RWPE1 (cell line): ENCODE results near the gene ABCF3.
A peak's percentile ranks its signal among the peaks of the same experiment; 100 is the strongest.

Experiments used
- CTCF ChIA-PET: fragments of 350-600 bp; sonication (Branson Sonifier 250); formaldehyde crosslinking; extraction: SDS; loops from one replicate; lab custom pipeline; 2021; lab: Yijun Ruan, JAX
- POLR2A ChIA-PET: fragments of 400-600 bp; formaldehyde crosslinking; extraction: SDS; loops from one replicate; lab custom pipeline; 2020; ENCODE audit warnings: antibody characterized with exemption; ENCODE audit not compliant: low non-redundant PET; lab: Yijun Ruan, JAX
- DNase-seq: peaks from one replicate; pipeline ENCODE4 v3.0.0; 2012; ENCODE audit warnings: low spot score
- H3K27ac ChIP-seq: fragments of 450-650 bp; 2 replicates; pipeline ENCODE4 v1.5.1; 2017
- TF ChIP-seq, protein P1 (sequence below): fragments of 450-650 bp; conservative IDR thresholded peaks from 2 replicates; pipeline ENCODE4 v1.5.1; 2017; ENCODE audit warnings: low read depth, mild to moderate bottlenecking

ABCF3 gene

DNA sequence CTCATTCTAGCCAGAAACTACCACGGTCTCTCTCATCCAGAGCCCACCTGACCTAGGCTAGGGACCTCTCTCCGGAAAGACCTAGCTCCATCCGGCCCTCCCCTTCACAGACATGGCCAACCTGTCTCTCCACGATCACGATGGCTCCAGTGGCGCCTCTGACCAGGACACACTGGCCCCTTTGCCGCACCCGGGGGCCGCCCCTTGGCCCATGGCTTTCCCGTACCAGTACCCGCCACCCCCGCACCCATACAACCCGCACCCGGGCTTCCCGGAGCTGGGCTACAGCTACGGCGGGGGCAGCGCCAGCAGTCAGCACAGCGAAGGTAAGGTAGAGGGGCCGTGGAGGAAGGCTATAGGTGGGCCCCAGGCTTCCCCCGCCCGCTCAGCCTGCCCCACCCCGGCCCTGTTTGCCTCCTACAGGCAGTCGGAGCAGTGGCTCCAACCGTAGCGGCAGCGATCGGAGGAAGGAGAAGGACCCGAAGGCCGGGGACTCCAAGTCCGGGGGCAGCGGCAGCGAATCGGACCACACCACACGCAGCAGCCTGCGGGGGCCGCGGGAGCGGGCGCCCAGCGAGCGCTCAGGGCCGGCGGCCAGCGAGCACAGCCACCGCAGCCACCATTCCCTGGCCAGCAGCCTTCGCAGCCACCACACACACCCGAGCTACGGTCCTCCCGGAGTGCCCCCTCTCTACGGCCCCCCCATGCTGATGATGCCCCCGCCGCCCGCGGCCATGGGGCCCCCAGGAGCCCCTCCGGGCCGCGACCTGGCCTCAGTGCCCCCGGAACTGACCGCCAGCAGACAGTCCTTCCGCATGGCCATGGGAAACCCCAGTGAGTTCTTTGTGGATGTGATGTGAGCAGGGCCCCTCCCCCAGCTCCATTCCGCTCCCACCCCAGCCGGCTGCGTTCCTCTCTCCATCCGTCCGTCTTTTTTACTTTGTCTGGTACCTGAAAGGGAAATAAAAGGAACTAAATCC, 15.8 kb upstream of the ABCF3 start:
- ChIA-PET POLR2A (interaction anchor here (0.7 kb wide), 1 partner anchor 511 kb away, joined by 5 read pairs; no protein-coding TSS in a partner anchor), CTCF (interaction anchor here (0.6 kb wide), 4 partner anchors 26 to 275 kb away, joined by 3 to 6 read pairs (median 4); no protein-coding TSS in a partner anchor)
- DNase-seq = no peak
- TF ChIP-seq, protein P1, sequence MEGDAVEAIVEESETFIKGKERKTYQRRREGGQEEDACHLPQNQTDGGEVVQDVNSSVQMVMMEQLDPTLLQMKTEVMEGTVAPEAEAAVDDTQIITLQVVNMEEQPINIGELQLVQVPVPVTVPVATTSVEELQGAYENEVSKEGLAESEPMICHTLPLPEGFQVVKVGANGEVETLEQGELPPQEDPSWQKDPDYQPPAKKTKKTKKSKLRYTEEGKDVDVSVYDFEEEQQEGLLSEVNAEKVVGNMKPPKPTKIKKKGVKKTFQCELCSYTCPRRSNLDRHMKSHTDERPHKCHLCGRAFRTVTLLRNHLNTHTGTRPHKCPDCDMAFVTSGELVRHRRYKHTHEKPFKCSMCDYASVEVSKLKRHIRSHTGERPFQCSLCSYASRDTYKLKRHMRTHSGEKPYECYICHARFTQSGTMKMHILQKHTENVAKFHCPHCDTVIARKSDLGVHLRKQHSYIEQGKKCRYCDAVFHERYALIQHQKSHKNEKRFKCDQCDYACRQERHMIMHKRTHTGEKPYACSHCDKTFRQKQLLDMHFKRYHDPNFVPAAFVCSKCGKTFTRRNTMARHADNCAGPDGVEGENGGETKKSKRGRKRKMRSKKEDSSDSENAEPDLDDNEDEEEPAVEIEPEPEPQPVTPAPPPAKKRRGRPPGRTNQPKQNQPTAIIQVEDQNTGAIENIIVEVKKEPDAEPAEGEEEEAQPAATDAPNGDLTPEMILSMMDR = no peak
- 0 out of 2 replicates have a peak overlapping the region, but pooled peaks have one; percentile 29 for H3K27ac ChIP-seq

GRCh38 chr3:184171562-184171961, 14.4 kb upstream of the ABCF3 start:
- POLR2A ChIA-PET = interaction anchor here (0.6 kb wide), 1 partner anchor 13 kb away, joined by 4 read pairs; no protein-coding TSS in a partner anchor
- peak; percentile 78 for DNase-seq
- peak overlapping the region; percentile 29 for H3K27ac ChIP-seq
- TF ChIP-seq, protein P1 = no peak
- CTCF ChIA-PET = interaction anchor here (1.2 kb wide), 1 partner anchor 56 kb away, joined by 4 read pairs; no protein-coding TSS in a partner anchor

DNA sequence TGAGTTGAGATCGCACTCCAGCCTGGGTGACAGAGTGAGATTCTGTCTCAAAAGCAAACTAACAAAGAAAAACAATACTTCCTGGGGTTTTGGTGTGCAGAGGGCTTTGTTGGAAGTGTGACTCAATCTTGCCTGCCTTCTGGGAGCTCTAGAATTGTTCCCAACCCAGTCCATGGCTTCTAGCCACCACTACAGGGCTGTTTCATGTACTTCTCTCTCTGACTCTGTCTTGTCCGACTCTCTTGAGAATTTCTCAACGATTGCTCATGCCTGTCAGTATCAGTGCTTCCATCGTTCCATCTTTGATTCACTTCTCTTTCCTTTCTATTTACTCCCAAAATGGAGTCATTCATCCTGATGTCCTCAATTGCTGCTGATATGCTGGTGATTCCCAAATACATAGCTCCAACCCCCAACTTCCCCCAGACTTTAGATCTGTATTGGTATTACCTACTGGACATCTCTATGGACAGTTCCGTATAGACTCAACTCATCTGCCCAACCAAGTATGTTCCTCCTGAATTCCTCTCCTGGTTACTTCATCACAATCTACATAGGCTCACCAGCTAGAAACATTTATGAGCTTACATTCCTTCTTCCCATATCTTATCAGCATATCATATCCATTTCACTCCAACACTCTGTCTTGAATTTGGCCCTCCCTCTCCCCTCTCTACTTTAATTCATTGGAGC, 13.2 kb upstream of the ABCF3 start:
- POLR2A ChIA-PET = no interaction called here
- CTCF ChIA-PET = no interaction called here
- TF ChIP-seq, protein P1 = no peak
- peak overlapping the region; percentile 29; the same call in 1 of the 2 replicates for H3K27ac ChIP-seq
- DNase-seq = no peak

DNA sequence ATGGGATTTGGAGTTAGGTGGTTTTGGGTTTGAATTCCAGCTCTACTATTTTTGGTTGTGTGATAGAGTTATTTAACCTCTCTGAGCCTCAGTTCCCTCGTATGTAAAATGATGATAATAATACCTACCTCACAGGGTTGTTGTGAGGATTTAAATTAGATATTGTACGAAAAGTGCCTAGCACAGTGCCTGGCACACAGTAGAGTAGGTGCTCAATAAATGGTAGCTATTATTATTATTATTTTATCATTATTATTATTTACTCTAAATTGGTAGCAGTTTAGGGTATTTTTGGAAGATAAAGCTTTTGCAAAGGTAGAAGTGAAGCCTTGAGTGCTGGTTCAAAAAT, 12.7 kb upstream of the ABCF3 start:
- H3K27ac ChIP-seq = no peak overlapping the region; the same call in 1 of the 2 replicates
- DNase-seq = no peak
- POLR2A ChIA-PET = no interaction called here
- TF ChIP-seq, protein P1 = no peak
- CTCF ChIA-PET = no interaction called here

DNA sequence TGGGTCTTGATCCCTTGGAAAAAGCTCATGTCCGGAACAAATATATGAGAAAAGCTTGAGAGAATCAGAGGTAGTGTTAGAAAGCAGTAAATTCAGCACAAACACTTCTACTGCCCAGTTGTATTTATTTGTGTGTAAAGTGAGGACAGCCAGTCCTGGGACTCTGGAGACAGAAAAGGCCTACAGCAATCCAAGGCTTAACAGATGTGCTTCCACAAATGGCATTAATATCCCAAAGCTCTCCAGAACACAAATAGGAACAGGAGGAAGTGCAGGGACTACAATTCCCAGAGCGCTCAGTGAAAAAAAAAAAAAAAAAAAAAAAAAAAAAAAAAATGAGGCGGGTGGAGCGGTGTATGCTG, 11.7 kb upstream of the ABCF3 start:
- no peak for DNase-seq
- H3K27ac ChIP-seq = no peak overlapping the region; the same call in 1 of the 2 replicates
- POLR2A ChIA-PET = no interaction called here
- CTCF ChIA-PET = no interaction called here
- TF ChIP-seq, protein P1 = no peak

DNA sequence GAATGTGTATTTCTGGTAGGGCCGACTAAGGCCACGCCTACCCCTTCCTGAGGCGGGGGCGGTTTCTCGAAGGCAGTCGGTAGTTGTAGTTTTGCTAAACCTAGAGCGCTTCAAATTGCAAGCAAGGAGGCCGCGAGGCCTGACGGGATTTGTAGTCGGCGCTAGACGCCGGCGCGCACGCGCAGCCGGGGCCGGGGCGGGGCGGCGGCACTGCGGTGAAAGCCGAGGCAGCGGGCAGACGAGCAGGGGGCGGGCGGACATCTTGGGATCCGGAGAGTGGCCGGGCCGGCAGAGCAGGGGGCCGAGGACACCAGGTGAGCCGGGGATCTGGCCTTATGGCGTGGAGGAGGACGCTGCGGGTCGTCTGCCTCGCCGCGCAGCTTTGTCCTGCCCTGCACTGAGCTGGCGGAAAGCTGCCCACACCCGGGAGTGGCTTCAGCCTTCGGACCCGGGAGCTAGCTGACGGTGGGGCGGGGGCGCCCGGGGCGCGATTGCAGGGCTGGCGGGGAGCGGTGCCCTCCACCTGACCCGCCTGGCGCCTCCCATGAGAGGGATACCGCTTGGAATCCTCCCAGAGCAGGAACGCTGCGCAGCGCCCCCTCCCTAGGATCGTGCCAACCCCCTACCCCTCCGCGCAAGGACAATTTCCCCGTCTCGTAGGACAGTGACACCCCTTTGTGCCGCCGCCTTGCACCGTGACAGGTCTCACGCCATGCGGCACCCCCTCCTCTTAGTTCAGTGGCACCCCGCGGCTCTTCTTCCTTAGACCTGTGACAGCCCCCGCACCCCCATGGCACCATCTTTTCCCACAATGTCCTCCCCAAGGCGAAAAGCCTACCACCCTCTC, 11.1 kb upstream of the ABCF3 start, which contains the start of gene AP2M1:
Gene AP2M1 (plus strand): TSS at position 210 of the 847 bp plus-strand sequence. CDS start 2,139 bp downstream, outside the sequence.
- TF ChIP-seq, protein P1 = no peak
- peak within 1 kb of the TSS; percentile 94 for H3K27ac ChIP-seq
- ChIA-PET POLR2A (interaction anchor here (0.6 kb wide), 1 partner anchor 21 kb away, joined by 3 read pairs; no protein-coding TSS in a partner anchor), CTCF (no interaction called here)
- peak; percentile 97 for DNase-seq
